Measurements from ENCODE around the gene TSPAN18. TPM values are rescaled to one million over a fixed set of nuclear protein-coding genes. Genes with fewer than 3 reads are reported as not detected.

Gene TSPAN18
- total and polyA plus RNA-seq, 2 experiments from 2014 or later = 6.0 to 10.6 TPM

DNA sequence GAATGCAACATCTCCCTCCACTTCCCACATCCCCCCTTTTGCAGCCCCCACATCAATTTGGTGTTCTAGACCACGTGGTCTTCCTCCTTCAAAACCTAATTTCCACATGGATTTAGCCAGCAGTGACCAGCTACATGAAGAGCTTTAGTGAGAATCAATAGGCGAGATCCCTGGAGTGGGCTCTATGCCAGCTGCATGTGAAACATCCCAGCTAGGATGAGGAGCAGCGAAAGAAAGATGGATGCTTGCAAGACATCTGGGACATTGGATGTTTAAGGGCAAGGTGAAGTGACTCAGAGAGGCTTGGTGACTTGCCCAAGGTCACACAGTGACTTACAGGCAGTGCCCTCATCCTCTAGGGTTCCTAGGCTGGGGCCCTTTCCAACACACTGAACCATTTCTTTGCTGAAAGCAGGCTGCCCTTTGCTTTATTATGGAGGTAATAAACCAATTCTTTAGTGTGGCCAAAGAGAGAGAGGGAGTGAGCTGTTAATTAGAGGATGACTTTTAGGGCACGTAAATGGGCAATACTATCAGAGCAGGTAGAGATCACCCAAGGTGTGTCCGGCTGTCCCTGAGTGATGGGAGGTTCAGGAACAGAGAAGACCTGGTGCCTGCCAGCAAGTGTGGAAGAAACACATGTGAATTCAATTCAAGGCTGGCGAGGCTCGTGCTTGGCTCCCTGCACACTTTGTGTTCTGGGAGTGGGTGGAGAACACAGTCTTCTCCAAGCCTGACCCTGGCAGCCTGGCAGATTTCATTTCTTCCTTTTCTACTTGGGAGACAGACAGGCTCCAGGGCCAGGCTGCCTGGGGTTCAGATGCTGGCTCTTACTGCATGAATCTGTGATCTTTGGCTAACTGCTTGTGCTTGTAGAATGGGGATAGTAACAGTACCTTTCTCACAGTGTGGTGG lies 24.0 kb downstream of the TSPAN18 start:
- no peak for DNase-seq (ENCODE audit: low spot score)
- no peak overlapping the region for H3K4me3 ChIP-seq

More for the DNA sequence above, 24.0 kb downstream of the TSPAN18 start:
- TF ChIP-seq EZH2phosphoT487 (IDR thresholded peaks at IDR 0.05; ENCODE audit: unreplicated experiment) (no peak), NANOG (IDR thresholded peaks at IDR 0.05; ENCODE audit: borderline replicate concordance) (no peak), CREB1 (CRISPR knock-in tag; IDR thresholded peaks at IDR 0.05; ENCODE audit: low read depth) (no peak), STAT1 (IDR thresholded peaks at IDR 0.05; ENCODE audit: unreplicated experiment) (no peak), EZH2 (IDR thresholded peaks at IDR 0.05; ENCODE audit: low read depth, unreplicated experiment) (no peak), POLR2AphosphoS5 (IDR thresholded peaks at IDR 0.05; ENCODE audit: low read depth) (no peak), JUNB (IDR thresholded peaks at IDR 0.05; ENCODE audit: unreplicated experiment) (no peak), ZNF114 (CRISPR knock-in tag; IDR thresholded peaks at IDR 0.05) (no peak), ZNF331 (CRISPR knock-in tag; IDR thresholded peaks at IDR 0.05; ENCODE audit: low read depth) (no peak)
- TF ChIP-seq, protein P1, sequence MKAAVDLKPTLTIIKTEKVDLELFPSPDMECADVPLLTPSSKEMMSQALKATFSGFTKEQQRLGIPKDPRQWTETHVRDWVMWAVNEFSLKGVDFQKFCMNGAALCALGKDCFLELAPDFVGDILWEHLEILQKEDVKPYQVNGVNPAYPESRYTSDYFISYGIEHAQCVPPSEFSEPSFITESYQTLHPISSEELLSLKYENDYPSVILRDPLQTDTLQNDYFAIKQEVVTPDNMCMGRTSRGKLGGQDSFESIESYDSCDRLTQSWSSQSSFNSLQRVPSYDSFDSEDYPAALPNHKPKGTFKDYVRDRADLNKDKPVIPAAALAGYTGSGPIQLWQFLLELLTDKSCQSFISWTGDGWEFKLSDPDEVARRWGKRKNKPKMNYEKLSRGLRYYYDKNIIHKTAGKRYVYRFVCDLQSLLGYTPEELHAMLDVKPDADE (IDR thresholded peaks at IDR 0.05) = no peak
- TF ChIP-seq, protein P2, sequence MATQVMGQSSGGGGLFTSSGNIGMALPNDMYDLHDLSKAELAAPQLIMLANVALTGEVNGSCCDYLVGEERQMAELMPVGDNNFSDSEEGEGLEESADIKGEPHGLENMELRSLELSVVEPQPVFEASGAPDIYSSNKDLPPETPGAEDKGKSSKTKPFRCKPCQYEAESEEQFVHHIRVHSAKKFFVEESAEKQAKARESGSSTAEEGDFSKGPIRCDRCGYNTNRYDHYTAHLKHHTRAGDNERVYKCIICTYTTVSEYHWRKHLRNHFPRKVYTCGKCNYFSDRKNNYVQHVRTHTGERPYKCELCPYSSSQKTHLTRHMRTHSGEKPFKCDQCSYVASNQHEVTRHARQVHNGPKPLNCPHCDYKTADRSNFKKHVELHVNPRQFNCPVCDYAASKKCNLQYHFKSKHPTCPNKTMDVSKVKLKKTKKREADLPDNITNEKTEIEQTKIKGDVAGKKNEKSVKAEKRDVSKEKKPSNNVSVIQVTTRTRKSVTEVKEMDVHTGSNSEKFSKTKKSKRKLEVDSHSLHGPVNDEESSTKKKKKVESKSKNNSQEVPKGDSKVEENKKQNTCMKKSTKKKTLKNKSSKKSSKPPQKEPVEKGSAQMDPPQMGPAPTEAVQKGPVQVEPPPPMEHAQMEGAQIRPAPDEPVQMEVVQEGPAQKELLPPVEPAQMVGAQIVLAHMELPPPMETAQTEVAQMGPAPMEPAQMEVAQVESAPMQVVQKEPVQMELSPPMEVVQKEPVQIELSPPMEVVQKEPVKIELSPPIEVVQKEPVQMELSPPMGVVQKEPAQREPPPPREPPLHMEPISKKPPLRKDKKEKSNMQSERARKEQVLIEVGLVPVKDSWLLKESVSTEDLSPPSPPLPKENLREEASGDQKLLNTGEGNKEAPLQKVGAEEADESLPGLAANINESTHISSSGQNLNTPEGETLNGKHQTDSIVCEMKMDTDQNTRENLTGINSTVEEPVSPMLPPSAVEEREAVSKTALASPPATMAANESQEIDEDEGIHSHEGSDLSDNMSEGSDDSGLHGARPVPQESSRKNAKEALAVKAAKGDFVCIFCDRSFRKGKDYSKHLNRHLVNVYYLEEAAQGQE (IDR thresholded peaks at IDR 0.05; ENCODE audit: unreplicated experiment) = no peak
- TF ChIP-seq, protein P3, sequence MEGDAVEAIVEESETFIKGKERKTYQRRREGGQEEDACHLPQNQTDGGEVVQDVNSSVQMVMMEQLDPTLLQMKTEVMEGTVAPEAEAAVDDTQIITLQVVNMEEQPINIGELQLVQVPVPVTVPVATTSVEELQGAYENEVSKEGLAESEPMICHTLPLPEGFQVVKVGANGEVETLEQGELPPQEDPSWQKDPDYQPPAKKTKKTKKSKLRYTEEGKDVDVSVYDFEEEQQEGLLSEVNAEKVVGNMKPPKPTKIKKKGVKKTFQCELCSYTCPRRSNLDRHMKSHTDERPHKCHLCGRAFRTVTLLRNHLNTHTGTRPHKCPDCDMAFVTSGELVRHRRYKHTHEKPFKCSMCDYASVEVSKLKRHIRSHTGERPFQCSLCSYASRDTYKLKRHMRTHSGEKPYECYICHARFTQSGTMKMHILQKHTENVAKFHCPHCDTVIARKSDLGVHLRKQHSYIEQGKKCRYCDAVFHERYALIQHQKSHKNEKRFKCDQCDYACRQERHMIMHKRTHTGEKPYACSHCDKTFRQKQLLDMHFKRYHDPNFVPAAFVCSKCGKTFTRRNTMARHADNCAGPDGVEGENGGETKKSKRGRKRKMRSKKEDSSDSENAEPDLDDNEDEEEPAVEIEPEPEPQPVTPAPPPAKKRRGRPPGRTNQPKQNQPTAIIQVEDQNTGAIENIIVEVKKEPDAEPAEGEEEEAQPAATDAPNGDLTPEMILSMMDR (conservative IDR thresholded peaks at IDR 0.05; ENCODE audit: low read depth in 2 of 2) = no peak
- TF ChIP-seq, protein P4, sequence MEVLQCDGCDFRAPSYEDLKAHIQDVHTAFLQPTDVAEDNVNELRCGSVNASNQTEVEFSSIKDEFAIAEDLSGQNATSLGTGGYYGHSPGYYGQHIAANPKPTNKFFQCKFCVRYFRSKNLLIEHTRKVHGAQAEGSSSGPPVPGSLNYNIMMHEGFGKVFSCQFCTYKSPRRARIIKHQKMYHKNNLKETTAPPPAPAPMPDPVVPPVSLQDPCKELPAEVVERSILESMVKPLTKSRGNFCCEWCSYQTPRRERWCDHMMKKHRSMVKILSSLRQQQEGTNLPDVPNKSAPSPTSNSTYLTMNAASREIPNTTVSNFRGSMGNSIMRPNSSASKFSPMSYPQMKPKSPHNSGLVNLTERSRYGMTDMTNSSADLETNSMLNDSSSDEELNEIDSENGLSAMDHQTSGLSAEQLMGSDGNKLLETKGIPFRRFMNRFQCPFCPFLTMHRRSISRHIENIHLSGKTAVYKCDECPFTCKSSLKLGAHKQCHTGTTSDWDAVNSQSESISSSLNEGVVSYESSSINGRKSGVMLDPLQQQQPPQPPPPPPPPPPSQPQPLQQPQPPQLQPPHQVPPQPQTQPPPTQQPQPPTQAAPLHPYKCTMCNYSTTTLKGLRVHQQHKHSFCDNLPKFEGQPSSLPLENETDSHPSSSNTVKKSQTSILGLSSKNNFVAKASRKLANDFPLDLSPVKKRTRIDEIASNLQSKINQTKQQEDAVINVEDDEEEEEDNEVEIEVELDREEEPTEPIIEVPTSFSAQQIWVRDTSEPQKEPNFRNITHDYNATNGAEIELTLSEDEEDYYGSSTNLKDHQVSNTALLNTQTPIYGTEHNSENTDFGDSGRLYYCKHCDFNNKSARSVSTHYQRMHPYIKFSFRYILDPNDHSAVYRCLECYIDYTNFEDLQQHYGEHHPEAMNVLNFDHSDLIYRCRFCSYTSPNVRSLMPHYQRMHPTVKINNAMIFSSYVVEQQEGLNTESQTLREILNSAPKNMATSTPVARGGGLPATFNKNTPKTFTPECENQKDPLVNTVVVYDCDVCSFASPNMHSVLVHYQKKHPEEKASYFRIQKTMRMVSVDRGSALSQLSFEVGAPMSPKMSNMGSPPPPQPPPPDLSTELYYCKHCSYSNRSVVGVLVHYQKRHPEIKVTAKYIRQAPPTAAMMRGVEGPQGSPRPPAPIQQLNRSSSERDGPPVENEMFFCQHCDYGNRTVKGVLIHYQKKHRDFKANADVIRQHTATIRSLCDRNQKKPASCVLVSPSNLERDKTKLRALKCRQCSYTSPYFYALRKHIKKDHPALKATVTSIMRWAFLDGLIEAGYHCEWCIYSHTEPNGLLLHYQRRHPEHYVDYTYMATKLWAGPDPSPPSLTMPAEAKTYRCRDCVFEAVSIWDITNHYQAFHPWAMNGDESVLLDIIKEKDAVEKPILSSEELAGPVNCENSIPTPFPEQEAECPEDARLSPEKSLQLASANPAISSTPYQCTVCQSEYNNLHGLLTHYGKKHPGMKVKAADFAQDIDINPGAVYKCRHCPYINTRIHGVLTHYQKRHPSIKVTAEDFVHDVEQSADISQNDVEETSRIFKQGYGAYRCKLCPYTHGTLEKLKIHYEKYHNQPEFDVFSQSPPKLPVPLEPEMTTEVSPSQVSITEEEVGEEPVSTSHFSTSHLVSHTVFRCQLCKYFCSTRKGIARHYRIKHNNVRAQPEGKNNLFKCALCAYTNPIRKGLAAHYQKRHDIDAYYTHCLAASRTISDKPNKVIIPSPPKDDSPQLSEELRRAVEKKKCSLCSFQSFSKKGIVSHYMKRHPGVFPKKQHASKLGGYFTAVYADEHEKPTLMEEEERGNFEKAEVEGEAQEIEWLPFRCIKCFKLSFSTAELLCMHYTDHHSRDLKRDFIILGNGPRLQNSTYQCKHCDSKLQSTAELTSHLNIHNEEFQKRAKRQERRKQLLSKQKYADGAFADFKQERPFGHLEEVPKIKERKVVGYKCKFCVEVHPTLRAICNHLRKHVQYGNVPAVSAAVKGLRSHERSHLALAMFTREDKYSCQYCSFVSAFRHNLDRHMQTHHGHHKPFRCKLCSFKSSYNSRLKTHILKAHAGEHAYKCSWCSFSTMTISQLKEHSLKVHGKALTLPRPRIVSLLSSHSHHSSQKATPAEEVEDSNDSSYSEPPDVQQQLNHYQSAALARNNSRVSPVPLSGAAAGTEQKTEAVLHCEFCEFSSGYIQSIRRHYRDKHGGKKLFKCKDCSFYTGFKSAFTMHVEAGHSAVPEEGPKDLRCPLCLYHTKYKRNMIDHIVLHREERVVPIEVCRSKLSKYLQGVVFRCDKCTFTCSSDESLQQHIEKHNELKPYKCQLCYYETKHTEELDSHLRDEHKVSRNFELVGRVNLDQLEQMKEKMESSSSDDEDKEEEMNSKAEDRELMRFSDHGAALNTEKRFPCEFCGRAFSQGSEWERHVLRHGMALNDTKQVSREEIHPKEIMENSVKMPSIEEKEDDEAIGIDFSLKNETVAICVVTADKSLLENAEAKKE (CRISPR knock-in tag; IDR thresholded peaks at IDR 0.05) = no peak
- no peaks in the 10 kb centered on the region for H3K79me2 ChIP-seq (replicated peaks; ENCODE audit: insufficient read depth)
- Mint-ChIP-seq H3K9me3 (peaks cover 6% of the 10 kb centered on the region; the same call in 1 of the 3 replicates), H3K36me3 (ENCODE audit: low read depth) (peaks cover 6% of the 10 kb centered on the region; the same call in 2 of the 3 replicates), H3K27me3 (ENCODE audit: insufficient read depth, low read depth, poor library complexity) (peaks cover 35% of the 10 kb centered on the region), H3K4me3 (no peak overlapping the region), H3K4me1 (peaks cover 59% of the 10 kb centered on the region), H3K27ac (no peak overlapping the region)
- peaks cover 13% of the 10 kb centered on the region; the same call in 1 of the 2 replicates for H3F3A ChIP-seq (replicated peaks; ENCODE audit: low read depth)
- peaks cover 48% of the 10 kb centered on the region for H3K27me3 ChIP-seq (ENCODE audit: insufficient read depth)
- ATAC-seq = no peak
- no peaks in the 10 kb centered on the region for H3K36me3 ChIP-seq (ENCODE audit: insufficient read depth)
- H4K20me1 ChIP-seq (replicated peaks; ENCODE audit: insufficient read depth) = no peaks in the 10 kb centered on the region
- no peak overlapping the region for H2AFZ ChIP-seq
- H3K4me2 ChIP-seq = no peak overlapping the region
- peaks cover 45% of the 10 kb centered on the region for H3K4me1 ChIP-seq (ENCODE audit: insufficient read depth)
- no peak overlapping the region for H3K27ac ChIP-seq (ENCODE audit: low read depth)
- no peaks in the 10 kb centered on the region for H3K9me2 ChIP-seq (ENCODE audit: insufficient read depth)

Measured in GM23338 (cell line).